GM23248 (cell line): ENCODE measurements around the gene ANGPTL2.

ENCODE experiments used
- EZH2 ChIP-seq: fragments of 200-600 bp; sonication (generic); IDR thresholded peaks from 2 replicates; pipeline ENCODE4 v1.6.1; 2018; ENCODE audit warnings: antibody characterized with exemption, mild to moderate bottlenecking; ENCODE audit not compliant: insufficient read depth, poor library complexity, severe bottlenecking
- EZH2phosphoT487 ChIP-seq: fragments of 200-600 bp; sonication (generic); IDR thresholded peaks from 2 replicates; pipeline ENCODE4 v1.6.1; 2018; ENCODE audit warnings: antibody characterized with exemption, moderate library complexity, mild to moderate bottlenecking, low read depth; ENCODE audit not compliant: insufficient read depth

GRCh38 chr9:127102176-127102575 lies 20.3 kb downstream of the ANGPTL2 start:
- TF ChIP-seq EZH2: no peak
- no peak for TF ChIP-seq EZH2phosphoT487
